HuH-7.5 (cell line): ENCODE measurements around the gene SMC5.
"Not testable (repeated sequence)": the region's sequence is repeated elsewhere in the genome, so short reads cannot be mapped to it uniquely, and the experiment has no call there.

Experiments used
- DNase-seq: peaks from one replicate; pipeline ENCODE4 v3.0.0; 2011; ENCODE audit warnings: low spot score

Gene SMC5

DNA sequence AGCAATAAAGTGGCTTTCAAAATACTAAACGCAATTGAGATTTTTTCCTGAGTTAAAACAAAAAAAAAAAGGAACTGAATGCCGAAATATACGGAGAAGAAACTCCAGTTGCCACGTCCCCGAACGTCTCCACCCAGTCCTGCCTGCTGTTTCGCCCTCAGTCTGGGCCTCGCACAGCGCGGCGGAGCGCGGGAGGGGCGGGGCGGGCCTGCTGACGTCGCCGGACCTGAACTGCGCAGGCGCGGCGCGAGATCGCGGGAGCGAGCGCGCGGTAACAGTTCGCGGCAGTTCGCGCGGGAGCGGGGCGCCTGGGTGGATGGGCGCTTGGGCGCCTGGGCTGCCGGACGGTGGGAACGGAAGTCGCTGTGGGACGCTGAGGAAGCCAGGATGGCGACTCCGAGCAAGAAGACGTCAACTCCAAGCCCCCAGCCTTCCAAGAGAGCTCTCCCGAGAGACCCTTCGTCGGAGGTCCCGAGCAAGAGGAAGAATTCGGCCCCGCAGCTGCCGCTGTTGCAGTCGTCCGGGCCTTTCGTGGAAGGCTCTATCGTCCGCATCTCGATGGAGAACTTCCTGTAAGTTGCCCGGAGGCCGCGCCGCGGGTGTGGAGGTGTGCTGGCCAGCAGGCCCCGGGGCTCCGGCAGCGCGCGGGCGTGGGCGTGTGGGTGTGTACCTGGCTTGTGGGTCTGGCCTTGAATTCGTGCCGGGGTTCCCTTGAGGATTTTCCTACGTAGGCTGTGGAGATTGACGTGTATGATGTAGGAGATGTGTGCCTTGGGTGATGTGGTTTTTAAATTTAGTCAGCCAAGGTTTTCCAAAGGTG lies at the start of gene SMC5:
Gene SMC5, plus strand, starts transcription at position 287 of the 820 bp plus-strand sequence. Its CDS starts 101 bp downstream, at position 388.
- peak; percentile 69 for DNase-seq

DNA sequence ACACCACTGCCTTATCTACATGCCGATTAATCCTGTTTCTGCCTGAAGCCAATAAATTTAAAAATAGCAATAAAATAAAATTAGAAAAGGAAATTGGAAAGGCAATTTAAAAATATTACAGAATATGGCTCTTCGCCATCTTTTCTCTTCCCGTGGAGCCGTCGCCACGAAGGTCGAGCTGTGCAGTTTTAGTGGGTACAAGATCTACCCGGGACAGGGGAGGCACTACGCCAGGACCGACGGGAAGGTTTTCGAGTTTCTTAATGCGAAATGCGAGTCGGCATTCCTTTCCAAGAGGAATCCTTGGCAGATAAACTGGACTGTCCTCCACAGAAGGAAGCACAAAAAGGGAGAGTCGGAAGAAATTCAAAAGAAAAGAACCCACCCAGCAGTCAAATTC lies 41.7 kb upstream of the SMC5 start:
- DNase-seq, result no peak

DNA sequence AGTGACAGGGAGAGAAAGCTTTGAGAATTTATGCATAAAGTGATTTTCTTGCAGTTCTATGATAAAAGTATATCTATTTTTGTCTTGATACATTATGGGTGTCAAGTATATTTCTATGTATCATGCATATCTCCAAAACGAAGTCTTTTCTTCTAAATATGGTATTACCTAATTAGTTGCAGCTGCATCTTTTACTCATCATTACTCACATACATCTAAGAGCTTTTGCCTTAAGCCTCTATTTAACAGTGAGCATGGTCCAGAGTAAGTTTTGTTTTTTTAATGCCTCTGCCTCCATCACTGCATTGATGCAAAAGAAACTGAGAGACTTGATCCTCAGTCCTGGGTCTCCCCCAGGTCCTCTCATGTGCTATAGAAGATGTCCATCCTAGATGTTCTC lies 40.0 kb upstream of the SMC5 start:
- no peak for DNase-seq

DNA sequence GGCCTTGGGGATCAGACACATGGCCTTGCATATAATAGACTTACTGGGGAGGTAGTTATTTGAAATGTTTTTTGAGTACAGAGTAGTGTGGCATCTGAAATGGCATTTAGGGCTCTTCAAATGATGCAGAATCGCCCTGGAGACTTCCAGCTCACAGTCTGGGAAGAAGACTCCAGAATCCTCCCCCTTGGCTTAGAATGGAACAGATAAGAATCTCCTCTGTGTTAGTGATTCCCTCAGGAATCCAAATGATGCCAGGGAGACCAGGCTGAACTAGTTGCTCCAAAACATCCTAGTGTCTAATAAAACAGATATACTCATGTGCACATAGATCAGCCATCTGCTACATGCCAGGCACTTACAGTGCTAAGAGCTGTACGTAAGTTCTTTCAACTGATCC lies 38.6 kb upstream of the SMC5 start:
- no peak for DNase-seq

DNA sequence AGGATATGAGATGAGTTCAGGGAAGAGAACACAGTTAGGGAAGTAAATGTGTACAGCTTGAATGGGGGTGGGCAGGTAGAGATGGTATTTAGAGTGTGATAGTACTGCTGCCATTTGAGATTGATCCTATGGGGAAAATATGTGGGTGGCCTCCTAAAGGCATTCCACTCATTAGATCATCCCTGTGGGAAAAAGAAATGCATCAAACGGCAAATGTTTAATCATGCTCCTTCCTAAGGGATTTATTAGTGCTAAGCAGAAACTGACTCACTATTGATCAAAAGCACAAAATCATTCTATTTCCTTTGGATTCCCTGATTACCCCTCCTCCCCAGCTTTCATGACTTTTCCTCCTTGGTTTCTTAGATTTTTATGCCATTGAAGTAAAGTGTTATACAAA lies 36.4 kb upstream of the SMC5 start:
- no peak for DNase-seq

DNA sequence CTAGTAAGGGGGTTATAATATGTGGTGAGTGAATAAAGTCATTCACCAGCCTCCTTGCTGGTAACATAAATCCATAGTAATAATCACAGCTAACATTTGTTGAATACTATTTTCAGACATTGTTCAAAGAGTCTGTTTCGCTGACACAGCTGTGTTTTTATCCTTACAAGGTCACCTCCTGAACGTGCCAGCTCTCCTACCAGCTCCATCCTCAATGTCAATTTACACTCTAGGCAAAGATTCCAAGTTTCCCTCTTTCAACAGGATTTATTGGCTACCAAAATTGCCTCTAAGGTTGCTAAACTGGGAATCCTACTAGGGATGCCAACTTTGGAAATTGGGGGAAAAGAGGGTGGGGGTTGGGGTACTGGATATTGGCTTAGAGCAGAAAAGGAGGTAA lies 30.7 kb upstream of the SMC5 start:
- no peak for DNase-seq

DNA sequence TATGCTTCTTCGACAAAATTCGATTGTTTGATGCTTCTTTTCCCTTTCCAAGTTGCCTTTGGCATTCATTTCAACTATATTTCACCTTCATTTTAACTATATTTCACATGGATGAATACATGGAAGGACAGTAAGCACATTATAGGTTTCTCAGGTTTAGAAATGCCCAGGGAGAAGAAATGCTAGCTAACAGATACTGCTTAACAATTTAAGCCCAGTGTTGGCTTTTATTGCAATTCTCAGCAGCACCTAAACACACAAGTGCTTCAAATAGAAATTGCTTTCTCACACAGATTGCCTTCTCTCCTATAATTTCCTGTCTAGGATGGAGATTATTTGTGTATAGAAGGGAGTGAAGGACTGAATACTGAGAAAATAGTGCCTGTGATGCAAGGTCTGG lies 30.2 kb upstream of the SMC5 start:
- no peak for DNase-seq

DNA sequence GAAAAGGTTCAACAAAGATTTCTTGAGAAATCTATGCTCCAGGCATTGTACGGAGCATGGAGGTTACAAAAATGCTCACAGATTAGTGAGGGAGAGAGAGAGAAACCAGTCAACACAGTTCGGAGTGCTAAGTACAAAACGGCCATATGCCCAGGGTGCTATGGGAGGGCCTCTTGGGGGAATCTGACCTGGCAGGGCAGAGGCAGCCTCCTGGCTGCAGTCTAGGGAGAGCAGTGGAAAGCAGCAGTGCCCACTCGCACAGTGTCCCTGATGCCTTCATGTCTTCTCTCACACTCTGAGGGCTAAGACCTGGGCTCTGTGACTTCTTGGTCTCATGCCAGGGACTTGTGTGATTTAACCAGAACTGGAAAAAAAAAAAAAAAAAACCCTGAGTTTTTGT lies 29.8 kb upstream of the SMC5 start:
- no peak for DNase-seq

DNA sequence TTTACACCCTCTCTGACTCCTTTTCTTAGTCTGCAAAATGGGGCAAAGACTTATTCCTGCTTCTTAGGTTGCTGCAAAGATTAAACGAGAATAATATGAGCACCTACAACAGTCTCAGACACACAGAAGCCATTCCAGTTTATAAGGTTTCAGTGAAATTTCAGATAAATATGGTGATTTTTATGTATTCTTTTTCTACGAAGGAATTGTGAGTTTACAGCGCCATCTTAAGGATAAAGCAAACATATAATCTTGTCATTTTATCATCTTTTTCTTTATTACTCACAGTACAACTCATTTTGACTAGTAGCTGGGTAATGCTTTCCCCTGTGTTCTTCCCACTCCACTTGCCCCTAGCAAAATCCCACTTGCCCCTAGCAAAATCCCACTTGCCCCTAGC lies 29.2 kb upstream of the SMC5 start:
- no peak for DNase-seq

DNA sequence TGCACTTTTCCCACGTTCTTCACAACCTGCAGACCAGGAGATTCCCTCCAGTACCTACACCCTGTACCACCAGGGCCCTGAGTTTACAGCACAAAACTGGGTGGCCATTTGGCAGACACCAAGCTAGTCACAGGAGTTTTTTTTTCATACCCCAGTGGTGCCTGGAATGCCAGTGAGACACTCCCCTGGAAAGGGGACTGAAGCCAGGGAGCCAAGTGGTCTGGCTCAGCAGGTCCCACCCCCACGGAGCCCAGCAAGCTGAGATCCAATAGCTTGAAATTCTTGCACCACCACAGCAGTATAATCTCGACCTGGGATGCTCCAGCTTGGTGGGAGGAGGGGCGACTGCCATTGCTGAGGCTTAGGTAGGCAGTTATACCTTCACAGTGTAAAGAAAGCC lies 26.3 kb upstream of the SMC5 start:
- no peak for DNase-seq

DNA sequence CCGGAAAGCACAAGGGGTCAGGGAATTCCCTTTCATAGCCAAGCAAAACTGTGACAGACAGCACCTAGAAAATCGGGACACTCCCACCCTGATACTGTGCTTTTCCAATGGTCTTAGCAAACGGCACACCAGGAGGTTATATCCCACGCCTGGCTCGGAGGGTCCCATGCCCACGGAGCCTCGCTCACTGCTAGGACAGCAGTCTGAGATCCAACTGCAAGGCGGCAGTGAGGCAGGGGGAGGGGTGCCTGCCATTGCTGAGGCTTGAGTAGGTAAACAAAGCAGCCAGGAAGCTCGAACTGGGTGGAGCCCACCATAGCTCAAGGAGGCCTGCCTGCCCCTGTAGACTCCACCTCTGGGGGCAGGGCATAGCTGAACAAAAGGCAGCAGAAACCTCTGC lies 24.6 kb upstream of the SMC5 start:
- not testable (repeated sequence) for DNase-seq

DNA sequence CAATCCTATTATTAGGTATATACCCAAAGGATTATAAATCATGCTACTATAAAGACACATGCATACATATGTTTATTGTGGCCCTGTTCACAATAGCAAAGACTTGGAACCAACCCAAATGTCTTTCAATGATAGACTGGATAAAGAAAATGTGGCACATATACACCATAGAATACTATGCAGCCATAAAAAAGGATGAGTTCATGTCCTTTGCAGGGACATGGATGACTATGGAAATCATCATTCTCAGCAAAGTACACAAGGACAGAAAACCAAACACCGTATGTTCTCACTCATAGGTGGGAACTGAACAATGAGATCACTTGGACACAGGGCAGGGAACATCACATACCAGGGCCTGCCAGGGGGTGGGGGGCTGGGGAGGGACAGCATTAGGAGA lies 12.8 kb upstream of the SMC5 start:
- not testable (repeated sequence) for DNase-seq

DNA sequence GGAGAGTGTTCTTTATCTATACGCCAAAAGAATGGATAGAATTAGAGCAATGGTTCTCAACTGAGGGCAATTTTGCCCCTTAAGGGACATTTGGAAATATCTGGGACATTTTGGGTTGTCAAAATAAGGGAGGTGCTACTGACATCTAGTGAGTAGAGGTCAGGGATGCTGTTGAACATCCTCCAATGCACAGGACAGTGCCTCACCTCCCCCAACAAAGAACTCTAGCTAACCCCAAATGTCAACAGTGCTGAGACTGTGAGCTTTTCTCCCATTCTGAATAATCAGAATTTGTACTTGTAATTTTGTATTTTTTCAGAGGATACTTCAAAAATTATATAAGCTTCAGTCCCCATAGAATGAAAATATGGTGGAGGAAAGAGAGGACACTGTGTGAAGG lies 8.6 kb upstream of the SMC5 start:
- DNase-seq, result no peak

DNA sequence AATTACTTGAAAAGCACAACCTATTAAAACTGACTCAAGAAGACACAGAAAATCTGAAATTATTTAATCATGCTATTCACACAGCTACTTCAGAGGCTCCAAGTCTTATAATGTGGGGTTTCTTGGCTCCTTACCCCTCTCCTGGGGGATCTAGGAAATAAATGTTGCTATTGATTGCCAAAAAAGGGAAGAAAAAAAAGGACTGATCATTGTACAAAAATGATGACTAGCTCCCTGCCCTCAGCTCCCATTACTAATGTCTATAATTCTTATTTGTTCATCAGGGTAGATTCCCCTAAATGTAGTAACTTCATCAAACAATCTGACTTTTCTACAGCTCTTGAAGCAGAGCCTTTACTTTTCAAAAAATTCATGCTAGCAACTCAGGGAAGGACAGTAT lies 3.3 kb upstream of the SMC5 start:
- DNase-seq, result no peak

DNA sequence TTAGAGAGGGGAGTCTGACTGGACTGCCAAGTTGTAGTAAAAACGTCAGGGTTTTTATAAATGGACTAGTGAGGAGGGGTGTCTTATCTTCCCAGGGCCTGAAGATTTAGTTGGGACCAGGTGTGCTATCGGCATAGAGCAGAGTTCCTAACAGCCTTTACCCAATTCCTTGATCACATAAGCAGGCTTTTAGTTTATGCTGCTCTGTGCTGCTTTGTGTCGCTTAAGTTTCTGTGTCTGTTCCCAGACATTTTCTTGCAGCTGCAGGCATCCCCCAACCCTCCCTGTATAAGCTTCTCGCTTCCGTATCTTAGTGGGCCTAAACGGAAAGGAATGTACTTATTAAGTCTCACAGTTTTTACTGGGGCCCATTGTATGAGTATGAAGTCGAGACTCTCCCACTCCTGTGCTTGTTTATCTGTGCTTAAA lies 2.6 kb upstream of the SMC5 start:
- no peak for DNase-seq

DNA sequence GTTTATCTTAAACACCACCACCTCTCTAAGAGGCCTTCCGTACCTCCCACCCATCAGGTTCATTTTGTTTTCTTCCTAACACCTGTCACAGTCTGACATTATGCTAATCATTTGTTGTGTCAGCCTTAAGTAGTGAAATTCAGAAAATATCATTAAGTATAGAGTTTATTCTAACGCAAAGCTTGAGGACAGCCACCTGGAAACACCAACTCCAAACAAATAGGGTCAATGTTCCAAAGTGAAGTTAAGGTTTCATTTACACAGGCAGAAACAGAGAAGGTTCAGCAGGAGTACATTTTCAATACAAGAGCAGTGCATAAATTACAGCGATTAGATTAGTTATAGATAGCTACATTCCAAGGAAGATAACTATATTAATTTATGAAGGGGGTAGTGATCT lies 1.3 kb upstream of the SMC5 start:
- no peak for DNase-seq

DNA sequence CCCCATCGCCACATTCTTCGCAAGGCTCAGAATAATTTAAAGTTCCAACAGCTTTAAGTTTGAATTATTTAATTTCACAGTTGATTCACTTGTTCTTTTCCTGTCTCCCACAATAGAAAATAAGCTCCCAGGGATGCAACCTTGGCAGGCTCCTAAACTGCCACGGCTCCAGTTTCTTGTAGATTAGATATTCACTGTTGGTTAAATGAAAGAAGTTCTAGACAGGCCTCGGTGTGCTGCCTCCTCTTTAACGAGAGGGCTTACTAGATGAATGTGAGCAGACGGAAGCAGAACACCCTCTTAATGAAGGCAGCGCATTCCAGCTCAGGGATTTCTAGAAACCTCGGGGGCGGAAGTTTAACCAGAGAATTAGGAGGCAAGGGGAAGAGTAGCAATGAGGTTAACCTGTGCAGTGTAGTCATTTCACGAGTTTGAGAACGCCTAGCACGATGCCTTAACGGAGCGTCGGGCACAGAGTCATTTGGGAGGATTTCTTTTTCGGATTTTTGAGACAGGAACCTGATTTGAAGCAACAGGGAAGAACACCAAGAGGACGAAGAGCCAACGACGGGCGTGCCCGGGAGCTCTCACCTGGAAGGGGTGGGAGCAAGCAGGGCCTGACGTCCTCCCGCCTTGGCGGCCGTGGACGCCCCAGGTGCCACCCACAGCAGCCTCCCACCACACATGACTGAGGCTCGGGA lies 637 bp upstream of the SMC5 start:
- peak; percentile 51 for DNase-seq

DNA sequence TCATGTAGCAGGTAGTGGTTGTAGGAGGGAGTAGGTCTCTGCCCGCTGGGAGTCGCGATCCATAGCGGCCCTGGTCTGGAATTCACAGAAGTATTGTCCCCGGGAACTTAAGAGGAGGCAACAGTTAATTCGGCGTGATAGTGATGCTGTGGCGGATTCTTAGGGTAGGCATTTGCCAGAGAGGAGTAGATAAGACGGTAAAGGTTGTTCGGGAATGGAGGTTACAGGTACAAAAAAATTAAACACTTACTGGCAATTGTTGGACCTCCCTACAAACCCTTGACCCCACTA lies 679 bp downstream of the SMC5 start:
- DNase-seq, result no peak

DNA sequence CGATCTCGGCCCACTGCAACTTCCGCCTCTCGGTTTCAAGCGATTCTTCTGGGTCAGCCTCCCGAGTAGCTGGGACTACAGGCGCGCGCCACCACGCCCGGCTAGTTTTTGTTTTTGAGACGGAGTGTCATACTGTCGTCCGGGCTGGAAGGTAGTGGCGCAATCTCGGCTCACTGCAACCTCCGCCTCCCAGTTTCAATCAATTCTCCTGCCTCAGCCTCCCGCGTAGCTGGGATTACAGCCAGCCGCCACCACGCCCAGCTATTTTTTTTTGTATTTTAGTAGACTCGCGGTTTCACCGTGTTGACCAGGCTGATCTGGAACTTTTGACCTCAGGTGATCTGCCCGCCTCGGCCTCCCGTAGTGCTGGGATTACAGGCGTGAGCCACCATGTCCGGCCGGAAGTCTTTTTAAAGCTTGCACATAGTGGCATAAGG lies 1.2 kb downstream of the SMC5 start:
- no peak for DNase-seq

DNA sequence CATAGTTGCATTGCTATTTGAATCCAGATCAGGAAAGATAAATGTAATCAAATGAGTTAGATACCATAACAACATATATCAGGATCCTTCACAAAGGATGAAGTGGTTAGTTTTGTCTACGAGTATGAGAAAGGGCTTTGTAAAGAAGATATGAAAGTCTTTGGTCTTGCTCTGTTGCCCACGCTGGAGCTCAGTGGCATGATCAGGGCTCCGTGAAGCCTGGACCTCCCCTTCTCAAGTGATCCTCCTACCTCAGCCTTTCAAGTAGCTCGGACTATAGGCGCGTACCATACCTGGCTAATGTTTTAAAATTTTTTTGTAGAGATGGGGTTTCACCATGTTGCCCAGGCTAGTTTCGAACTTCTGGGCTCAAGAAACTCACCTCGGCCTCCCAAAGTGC lies 1.8 kb downstream of the SMC5 start:
- no peak for DNase-seq

DNA sequence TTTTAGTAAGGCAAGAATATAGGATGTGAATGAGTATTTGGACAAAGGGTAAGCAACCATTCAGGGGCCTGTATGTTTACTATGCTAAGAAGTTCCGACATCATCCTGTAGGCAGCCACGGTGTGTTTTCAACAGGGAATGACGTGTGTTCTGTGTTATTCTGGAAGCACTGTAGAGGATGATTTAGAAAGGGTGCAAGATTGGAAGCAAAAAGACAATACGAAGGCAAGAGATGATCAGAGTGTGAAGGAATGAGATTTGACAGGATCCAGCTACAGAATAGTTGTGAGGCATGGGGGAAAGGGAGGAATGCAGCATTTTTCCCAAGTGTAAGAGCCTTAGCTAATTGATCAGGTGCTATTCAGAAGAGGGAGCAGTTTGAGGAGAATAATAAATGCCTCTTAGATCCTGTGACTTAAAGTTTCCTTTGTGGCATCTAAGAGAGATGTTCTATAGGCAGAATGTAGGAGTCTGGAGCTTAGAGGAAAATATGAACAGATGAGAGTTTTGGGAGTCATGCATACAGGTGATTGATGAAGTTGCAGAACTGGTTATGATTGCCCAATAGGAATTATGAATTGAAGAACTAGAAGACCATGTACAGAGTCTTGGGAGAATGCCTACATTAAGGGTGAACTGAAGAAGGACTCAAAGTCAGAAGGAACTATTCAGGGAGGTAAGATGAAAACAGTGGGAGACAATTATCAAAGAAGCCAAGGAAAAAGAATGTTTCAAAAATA lies 2.5 kb downstream of the SMC5 start:
- no peak for DNase-seq

DNA sequence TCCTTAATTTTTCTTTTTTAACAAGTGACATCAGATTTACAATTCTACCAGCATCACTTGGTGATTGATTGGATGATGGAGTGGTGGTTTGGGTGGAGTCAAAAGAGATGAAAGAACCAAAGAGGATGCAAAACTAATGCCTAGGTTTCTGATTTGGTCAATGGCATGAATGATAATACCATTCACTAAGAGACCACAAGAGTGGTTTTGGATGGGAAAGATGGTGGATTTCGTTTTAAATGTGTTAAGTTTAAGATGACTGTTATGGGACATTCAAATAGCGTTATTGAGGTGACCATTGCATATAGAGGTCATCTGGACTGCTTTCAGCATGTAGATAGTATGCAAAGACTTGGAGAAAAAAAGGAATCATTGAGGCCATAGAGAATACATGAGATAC lies 3.6 kb downstream of the SMC5 start:
- no peak for DNase-seq

DNA sequence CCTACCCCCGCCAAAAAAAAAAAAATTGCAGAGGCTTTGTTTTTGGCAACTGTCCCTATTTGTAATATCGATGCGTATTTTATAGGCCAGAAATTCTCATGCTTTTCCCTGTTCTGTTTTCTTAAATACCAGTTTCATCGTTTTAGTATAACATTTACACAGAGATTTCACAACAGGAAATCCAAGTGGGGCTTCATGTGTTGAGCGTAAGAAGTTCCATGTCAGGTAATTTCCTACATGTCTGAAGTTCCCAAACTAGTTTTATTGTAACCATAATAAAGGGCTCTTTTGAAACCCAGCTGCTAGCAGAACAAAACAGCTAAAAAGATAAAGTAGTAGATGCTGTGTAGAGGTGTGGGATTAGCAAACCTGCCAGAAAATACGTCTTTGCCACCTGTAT lies 4.2 kb downstream of the SMC5 start:
- no peak for DNase-seq
